ENCODE data around the gene ARHGAP44.
"Not testable (repeated sequence)": the region's sequence is repeated elsewhere in the genome, so short reads cannot be mapped to it uniquely, and the experiment has no call there.

The ARHGAP44 gene

DNA sequence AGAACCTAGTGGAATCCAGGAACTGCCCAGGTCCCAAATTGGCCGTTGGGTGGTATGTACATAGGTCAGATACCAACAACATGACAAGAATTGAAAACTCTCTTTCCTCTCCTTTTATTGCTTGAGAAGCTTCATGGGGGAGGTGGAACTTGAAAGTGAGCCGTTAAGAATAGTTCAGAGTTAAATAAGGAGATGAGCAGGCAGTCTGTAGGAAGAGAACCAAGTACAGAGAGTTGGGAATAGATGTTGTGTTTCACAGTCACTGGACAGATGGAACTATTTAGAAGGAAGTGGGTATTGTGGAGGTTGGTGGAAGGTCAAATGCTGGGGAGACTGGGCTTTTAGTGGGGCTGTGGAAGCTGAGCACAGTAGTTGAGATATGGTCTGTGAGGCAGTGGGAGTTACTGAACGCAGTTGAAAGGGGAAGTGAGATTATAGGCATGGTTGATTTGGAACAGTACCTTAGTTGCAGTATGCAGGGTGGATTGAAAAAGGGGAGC, 26.4 kb downstream of the ARHGAP44 start:
- no peak for DNase-seq

DNA sequence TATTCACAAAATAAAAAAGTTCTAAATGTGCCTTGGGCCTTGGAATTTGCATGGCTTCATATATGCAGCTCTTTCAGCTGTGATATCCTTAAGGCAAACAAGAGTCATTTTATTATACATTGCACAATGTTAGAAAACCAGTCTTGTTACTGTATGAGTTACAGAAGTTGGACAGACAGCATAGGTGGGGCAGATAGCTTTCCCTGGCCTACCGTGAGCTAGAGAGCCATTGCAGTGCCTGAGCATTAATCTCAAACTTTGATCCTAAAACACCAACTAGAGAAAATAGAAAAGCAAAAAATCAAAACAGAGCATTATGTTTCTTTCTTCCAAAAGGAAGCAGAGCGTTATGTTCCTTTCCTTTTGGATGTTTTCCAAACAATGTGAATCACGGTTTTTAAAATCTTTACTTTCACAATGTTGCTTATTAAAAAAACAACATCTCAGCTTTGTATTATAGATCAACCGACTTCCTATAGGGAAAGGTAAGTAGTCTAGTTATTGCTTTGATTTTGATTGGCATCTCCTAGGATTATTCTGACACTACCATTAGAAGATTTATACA, 32.2 kb downstream of the ARHGAP44 start:
- DNase-seq: no peak

DNA sequence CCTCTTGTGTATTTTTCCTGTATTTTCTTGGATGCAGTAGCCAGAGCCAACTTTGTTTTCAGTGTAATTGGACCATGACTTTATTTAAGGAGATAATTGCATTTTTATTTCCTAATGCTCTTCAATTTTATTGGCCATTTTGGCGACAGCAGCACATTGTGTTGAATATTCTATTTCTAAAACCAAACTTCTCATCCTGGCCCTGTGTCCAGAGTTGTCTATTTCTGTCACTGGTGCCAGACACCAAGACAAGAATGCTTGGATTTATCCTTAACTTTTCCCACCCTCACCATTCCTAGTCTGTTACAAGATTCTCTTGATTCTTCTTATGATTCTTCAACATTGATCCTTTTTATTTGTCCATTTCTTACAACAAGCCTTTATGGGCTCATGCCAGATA, 37.1 kb downstream of the ARHGAP44 start:
- no peak for DNase-seq

DNA sequence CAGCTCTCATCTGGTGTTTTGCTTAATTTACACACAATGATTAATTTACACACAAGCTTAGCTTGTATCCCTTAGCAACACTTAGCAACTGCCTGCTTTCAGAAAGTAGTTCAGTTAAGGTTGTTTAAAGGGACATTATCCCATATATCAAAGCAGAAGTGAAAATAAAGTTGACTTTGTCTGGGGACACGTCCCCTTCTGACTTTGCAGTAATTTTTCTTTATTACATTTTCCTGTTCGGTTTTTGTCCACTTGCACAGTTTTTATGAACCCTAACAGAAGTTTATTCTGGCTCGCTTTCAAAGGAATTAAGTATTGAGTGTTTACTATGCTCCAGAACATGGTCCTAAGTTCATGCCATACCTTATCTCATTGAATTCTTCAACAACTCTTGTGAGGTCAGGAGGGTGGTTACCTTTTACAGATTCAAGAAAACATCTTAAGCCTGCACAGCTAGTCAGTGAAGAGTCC, 41.5 kb downstream of the ARHGAP44 start:
- no peak for DNase-seq

DNA sequence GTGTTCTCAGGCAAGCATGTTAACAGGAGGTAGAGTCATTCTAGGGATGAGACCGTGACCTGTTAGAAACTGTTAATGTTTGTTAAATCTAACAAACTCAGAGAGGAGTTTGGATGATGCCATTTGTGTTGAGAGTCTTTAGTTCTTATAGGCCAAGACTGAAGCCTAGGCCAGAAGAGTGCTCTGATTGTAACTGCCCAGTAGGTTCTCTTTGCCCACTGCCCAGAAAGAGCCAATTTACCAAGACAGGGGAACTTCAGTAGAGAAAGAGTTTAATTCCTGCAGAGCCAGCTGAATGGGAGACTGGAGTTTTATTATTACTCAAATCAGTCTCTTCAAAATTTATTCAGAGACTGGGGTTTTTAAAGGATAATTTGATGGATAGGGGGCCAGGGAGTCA, 42.5 kb downstream of the ARHGAP44 start:
- no peak for DNase-seq

DNA sequence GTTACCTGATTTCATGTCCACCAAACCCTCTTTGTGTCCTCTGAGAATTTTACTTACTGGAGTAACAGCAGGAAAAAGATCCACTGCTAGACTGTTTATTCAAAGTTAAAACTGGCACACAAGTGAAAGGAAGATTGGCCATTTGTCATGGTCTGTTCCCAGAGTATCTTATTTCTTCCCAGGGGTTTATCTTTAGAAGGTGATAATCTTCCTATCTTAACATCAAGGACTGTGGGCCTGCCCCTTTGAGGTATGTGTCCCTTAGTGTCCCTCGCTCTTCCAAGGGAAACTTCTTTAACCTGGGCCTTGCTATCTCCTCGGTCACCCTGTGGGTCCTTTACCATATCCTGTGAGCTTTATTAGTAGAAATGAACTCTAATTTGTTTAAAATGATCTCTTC, 49.7 kb downstream of the ARHGAP44 start:
- DNase-seq: no peak

DNA sequence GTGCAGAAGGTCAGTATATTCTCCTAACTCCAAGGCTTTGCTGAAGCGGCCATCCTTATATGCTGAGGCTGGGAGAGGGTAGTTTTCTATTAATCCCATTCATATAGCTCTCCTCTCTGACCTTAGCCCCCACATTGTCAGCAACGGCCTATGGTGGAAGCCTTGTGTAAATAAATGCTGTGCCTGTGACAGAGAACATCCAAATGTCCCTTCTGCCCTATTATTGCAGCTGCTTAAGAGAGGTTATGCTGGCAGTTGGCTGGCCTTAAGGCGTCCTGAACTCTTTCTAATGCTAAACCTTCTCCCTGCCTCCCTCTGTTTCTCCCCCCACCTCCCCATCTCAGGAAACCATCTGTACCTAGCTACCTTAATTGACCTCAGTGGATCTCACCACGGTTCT, 53.6 kb downstream of the ARHGAP44 start:
- DNase-seq: no peak

DNA sequence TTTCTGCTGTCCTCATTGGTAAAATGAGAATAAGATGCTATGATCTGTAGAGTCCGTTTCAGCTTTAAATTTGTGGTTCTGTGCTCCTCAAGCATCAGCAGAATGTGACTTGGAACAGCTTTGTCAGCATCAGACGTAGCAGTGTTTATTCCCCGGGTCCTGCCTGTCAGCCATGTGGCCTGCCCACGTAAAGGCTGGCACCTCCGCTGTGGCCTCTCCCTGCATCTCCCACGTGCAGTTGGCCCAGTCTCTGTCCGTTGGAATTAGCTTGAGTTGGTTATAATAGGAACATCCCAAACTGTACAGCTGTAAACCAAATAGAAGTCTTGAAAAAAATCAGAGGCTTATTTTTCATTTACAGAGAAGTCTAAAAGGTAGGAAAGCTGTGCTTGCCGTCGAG, 61.7 kb downstream of the ARHGAP44 start:
- no peak for DNase-seq

DNA sequence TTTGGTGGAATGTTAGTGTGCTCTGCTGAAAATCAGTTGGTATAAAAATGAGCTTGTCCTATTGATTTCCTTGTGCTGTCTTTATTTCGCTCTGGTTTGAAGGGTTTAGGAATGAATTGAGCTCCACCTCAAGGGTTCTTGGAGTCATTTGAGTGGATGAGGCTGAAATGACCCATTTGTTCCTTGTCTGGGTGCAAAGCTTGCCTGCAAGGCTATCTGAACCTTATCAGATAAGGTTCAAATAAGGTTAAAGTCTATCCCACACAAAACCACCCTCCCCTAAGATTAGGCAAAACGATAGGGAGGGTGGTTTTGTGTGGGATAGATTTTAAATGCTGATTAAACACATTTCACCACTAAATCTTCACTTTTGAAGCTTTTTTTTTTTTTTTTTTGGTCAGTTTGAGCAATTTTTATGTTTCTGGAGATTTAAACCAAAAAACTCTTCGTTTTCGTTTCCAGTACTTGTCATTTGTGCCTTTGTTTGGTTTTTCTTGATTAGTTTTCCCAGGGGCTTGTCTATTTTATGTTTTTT, 62.7 kb downstream of the ARHGAP44 start:
- DNase-seq: no peak

DNA sequence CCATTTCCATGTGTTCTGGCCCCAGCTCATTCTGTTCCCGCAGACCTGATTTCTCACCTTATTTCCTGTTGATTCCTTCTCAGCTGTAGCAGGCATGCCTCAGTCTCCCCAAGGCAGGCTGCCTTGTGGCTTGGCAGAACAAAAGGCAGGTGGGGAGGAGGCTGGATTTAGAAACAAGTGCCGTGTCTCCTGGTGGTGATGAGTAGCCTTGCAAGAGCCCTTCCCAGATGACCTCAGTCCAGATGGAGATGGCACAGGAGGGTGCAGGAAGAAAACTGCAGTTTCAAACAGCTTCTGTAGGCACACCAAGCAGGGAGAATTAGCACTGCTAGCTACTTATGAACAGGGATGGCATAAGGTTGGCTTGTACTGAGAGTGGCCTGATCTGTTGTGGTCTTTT, 64.6 kb downstream of the ARHGAP44 start:
- no peak for DNase-seq

DNA sequence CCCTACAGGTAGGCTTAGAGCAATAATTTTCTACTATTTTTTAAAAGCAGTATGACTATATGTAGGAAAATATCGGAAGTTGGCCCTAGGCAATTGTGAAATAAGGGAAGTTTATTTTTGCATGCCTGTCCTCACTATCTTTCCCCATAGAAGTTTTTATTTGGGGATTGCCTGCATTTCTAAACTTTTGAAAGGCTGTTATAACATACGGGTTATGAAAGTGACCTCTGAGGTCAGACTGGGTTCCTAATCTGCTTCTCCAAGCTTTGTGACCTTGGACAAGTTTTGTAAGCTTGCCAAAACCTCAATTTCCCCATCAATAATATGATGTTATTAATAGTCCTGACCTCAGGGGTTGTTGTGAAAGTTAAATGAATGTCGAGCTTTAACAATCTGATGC, 67.1 kb downstream of the ARHGAP44 start:
- no peak for DNase-seq

DNA sequence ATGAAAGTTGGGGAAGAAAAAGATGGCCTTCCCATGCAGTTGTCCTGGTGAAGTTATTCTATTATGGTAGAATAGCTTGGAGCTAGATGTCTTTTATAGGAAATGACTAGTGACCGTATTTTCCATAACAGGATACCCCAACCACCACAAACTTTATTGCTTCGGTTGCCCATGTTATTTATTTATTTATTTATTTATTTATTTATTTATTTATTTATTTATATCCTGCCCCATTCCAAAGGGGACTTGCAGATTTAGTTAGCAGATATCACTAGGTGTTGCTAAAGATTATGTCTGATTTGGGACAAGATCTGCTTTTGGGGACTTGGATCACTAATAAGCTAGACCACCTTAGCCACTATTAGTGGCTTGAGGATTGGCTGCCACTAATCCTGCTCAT, 68.3 kb downstream of the ARHGAP44 start:
- DNase-seq: no peak

DNA sequence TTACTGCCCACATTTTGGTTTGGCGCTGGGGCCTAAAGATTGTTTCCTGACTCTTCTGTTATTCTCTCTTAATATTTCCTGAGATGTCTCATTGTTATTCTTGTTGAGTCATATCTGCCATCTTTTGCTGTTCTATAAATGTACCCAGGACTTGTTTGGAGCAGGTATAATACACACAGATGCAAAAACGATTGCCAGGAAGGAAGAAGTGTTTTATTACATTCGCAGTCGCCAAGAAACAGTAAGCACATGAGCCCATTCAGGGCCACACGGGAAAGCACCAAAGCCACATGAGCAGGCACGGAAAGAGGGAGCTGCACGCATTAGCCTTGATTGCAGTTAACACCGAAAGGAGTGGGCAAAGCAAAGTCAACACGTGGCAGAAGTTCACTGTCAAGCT, 70.2 kb downstream of the ARHGAP44 start:
- no peak for DNase-seq

DNA sequence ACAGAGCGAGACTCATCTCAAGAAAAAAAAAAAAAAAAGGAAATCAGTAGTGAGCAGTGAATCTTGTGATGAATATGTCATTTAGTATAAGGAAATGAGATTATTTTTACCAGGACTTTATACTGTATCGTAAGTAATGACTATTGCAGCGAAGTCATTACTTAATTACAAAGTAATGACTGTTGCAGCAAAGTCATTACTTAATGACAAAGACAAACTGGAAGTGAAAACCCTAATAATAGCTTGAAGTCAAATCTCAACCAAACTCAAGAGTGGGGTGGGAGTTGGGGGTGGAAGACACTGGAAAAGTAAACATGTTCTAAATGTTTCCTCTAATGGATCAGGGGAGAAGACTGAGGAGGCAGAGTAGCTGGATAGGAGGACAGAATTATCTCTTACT, 76.5 kb downstream of the ARHGAP44 start:
- no peak for DNase-seq

DNA sequence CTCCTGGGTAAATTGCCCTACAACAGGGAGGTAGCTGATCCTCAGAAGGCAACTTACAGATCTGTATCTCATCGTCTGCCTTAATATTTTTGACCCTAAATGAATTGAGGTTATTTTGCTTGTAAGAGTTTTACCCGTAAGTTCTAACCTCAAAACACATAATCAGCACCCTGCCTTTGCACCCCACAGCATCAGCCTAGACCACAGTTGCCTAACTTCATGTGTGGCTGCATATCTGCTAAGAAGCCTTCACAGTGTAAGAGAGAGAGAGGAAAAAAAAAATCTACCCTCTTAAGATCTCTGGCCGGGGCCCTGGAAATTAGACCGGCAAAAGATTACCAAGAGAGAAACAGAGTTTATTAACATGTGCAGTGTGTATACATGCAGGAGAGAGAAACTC, 76.9 kb downstream of the ARHGAP44 start:
- DNase-seq: no peak

DNA sequence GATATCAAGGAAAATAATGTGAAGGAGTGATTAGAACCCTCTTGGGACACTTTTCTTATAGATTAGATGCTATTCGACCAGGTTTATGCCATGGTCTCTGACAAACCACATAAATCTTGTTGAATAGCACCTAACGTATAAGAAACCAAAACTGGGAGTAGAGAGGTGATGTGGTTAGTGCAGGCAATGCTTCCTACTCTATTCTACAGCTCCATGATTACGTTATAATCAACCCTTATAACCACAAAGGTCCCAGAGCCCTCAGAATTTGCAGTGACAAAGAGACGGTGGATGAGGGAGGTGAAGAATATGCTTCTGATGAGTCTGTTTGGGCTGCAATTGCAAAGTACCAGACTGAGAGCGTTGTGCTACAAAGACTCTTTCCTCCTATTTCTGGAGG, 78.4 kb downstream of the ARHGAP44 start:
- no peak for DNase-seq

DNA sequence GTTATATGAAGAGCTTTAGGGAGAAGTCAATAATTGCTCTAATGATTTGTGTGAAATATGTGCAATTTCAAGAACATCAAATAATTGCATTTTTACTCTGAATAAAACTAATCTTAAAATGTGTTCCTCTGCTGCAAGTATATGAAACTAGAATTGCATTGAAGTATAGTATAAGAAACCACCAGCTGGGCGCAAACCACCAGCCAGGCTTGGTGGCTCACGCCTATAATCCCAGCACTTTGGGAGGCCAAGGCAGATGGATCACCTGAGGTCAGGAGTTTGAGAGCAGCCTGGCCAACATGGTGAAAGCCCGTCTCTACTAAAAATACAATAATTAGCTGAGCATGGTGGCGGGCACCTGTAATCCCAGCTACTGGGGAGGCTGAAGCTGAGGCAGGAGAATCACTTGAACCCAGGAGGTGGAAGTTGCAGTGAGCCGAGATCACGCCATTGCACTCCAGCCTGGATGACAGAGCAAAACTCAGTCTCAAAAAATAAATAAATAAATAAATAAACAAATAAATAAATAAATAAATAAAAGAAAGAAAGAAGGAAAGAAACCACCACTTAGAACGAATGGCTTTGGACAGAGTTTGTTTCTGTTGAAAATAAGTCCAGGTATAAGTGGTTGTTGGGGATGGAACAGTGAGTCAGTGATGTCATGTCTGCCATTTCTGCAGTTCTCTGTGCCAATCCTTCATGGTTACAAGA, 84.3 kb downstream of the ARHGAP44 start:
- not testable (repeated sequence) for DNase-seq

DNA sequence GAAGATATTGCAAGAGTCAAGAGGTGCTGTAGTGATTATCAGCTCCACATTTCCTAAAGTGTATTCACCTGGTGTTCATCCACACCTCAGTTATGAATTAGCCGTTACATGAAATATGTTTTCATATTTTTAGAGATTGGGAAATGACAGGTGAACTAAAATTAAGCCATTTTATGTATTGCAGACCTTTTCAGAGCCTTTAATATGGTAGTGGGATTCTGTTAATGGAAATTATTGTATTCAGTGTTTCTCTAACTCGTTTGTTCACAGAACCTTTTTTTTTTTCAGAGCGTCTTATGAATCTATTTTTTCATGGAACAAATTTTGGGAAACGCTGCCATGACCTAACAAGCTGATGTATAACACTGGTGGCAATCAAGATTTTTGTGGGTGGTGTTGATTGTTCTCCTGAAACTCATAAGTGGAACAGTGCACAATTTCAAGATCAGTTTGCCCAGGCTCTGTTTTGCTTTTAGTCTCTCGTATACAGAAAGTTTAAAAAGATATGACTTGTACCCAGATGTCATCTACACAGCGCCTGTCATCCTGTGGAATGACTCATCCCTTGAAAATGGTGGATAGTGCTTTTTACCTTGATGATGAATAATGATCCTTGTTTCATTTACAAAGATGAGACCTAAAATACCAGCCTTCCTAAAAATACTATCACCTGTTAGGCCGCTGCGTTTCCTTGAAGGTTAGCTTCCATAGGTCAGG, 88.8 kb downstream of the ARHGAP44 start:
- no peak for DNase-seq

DNA sequence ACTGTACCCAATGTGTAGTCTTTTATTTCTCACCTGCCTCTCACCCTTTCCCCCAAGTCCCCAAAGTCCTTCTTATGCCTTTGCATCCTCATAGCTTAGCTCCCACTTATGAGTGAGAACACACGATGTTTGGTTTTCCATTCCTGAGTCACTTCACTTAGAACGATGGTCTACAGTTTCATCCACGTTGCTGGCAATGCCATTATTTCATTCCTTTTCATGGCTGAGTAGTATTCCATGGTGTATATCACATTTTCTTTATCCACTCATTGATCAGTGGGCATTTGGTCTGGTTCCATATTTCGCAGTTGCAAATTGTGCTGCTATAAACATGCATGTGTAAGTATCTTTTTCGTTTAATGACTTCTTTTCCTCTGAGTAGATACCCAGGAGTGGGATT, 89.8 kb downstream of the ARHGAP44 start:
- not testable (repeated sequence) for DNase-seq

DNA sequence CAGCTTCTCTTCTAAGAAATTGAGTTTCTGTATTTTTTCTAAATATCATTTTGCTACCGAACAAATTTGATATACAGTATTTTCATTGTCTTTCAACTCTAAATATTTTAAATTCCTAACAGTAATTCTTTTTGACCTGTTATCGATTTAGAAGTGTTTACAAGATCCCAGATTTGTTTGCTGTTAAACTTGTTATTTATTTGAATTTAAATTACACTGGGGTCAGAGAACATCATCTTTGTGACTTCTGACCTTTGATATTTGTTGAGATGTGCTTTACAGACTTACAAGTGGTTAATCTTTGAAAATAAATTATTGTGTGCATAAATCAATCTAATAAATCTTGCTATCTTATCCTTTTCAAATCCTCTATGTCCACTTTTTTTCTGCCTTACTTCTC, 94.2 kb downstream of the ARHGAP44 start:
- DNase-seq: no peak

DNA sequence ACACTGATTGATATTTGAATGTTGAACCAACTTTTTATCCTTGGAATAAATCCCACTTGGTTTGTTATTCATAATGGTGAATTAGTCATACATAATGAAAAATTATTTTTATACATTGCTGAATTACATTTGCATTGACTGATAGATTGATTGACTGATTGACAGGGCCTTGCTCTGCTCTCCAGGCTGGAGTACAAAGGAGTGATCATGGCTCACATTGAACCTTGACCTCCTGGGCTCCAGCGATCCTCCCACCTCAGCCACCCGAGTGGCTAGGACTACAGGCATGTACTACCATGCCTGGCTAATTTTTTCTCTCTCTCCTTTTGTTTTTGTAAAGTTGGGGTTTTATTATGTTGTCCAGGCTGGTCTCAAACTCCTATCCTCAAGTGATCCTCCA, 97.8 kb downstream of the ARHGAP44 start:
- DNase-seq: no peak

DNA sequence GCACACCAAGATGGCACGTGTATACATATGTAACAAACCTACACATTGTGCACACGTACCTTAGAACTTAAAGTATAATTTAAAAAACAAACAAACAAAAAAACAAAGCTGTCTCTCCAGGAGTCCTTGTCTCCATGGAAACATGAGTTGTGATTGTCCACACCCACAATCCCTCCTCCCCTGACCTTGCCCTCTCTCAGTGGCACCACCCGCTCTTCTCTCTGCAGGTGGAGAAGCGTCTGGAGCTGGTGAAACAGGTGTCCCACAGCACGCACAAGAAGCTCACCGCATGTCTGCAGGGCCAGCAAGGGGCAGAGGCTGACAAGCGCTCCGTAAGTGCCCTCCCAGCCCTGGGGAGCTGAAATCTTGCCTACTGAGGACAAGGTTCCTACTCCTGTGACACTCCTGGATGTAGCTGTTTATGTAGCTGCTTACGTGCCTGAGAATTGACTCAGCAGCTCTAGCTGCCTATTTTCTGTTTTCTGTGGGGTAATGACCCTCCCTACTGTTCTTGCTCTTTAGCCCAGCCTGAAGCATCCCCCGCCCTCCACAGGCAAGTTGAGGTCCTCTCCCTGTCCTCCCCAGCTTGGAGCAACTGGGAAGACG, 107.0 kb downstream of the ARHGAP44 start:
- no peak for DNase-seq

DNA sequence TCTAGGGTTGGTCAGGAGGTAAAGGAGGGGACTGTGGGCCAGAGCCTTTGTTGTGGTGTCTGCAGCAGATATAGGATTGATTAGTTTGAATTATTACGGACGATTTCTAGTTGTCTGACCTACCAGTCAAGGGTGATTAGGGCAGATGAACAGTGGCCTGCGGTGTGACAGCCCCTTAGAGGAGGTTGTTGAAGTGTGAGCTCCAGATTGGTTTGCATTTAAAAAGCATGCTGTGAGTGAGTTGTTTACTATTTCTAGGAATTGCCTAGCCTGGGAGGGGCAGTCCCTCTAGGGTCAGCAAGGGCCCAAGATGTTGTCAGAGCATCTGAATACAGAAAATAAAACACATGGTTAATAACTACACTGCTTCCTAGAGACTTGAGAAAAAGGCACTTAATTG, 108.8 kb downstream of the ARHGAP44 start:
- no peak for DNase-seq

DNA sequence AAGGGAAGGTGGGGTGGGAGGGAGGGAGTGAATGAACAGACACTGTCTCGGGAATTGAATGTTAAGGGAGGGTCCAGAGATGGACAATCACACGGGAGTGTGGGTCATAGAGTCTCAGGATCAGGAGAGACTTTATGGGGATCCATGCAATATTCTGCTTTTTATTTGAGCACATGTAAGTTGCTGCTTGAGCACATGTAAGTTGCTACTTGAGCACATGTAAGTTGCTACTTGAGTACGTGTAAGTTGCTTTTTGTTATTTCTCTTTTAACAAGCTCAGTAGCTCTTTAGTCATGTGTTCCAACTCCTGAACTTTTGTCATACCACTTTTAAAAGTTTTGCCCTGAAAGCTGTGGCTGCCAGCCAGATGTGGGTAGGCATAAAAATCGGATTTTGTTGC, 110.3 kb downstream of the ARHGAP44 start:
- no peak for DNase-seq

Measured in NCI-H2171 (cell line).